ENCODE data around the gene PNPLA5. TPM values are rescaled to one million over a fixed set of nuclear protein-coding genes. Genes with fewer than 3 reads are reported as not detected.

The PNPLA5 gene
- total and polyA plus RNA-seq, 8 donors = not detected

- Histone ChIP-seq H3K27ac (no peak overlapping the region), H3K36me3 (no peaks in the 10 kb centered on the region), H3K4me3 (no peak overlapping the region), H3K27me3 (no peaks in the 10 kb centered on the region), H3K9me3 (no peaks in the 10 kb centered on the region), H3K4me1 (no peaks in the 10 kb centered on the region)
- no peak for FAIRE-seq
- WGBS, 2 donors = 70 to 72% methylated on average over 11 of the region's 11 CpGs
- TF ChIP-seq CTCF (IDR thresholded peaks at IDR 0.05) = no peak
- intact Hi-C loops (cut with DNase I) = loop anchor here in 1 of 3 donors (10.0 kb wide), 1 partner anchor 452 kb away; no protein-coding TSS in a partner anchor
- ATAC-seq = no peak
- DNase-seq = peak in 2 of 6 donors; percentile 1 to 26
Observed at GRCh38 chr22:43846966-43847365, 44.8 kb downstream of the PNPLA5 start.

GRCh38 chr22:43845981-43846380 is 45.8 kb downstream of the PNPLA5 start:
- ATAC-seq = no peak
- Histone ChIP-seq H3K9me3 (no peaks in the 10 kb centered on the region), H3K4me1 (no peaks in the 10 kb centered on the region), H3K27ac (no peak overlapping the region), H3K4me3 (no peak overlapping the region), H3K27me3 (no peaks in the 10 kb centered on the region), H3K36me3 (no peaks in the 10 kb centered on the region)
- FAIRE-seq = no peak
- intact Hi-C loops (cut with DNase I) = loop anchor here in 1 of 3 donors (10.0 kb wide), 1 partner anchor 451 kb away; no protein-coding TSS in a partner anchor
- 61 to 62% methylated on average over 11 of the region's 11 CpGs for WGBS, 2 donors
- TF ChIP-seq CTCF (IDR thresholded peaks at IDR 0.05) = no peak
- DNase-seq = peak in 2 of 6 donors; percentile 5 to 41

- Histone ChIP-seq H3K4me3 (no peak overlapping the region), H3K27ac (no peak overlapping the region), H3K4me1 (no peaks in the 10 kb centered on the region), H3K27me3 (no peaks in the 10 kb centered on the region), H3K36me3 (no peaks in the 10 kb centered on the region), H3K9me3 (no peaks in the 10 kb centered on the region)
- no peak for TF ChIP-seq CTCF (IDR thresholded peaks at IDR 0.05)
- peak in 2 of 6 donors; percentile 14 to 51 for DNase-seq
- intact Hi-C loops (cut with DNase I) = loop anchor here in 1 of 3 donors (10.0 kb wide), 1 partner anchor 450 kb away; no protein-coding TSS in a partner anchor
- FAIRE-seq = no peak
- 62 to 69% methylated on average over 22 to 31 of the region's 31 CpGs for WGBS, 2 donors
- no peak for ATAC-seq
Observed at GRCh38 chr22:43844560-43845545, 47.0 kb downstream of the PNPLA5 start.

GRCh38 chr22:43843783-43844530 is 47.9 kb downstream of the PNPLA5 start:
- FAIRE-seq (no peak), ATAC-seq (no peak), DNase-seq (peak in 1 of 6 donors; percentile 6)
- Histone ChIP-seq H3K4me1 (no peaks in the 10 kb centered on the region), H3K4me3 (no peak overlapping the region), H3K9me3 (no peaks in the 10 kb centered on the region), H3K27ac (no peak overlapping the region), H3K27me3 (no peaks in the 10 kb centered on the region), H3K36me3 (no peaks in the 10 kb centered on the region)
- intact Hi-C loops (cut with DNase I) = loop anchor here in 1 of 3 donors (10.0 kb wide), 1 partner anchor 449 kb away; no protein-coding TSS in a partner anchor
- WGBS, 2 donors = 72 to 79% methylated on average over 20 to 21 of the region's 21 CpGs
- no peak for TF ChIP-seq CTCF (IDR thresholded peaks at IDR 0.05)

Data from pancreas (tissue), 10 donors.